KMS-11 (cell line): ENCODE measurements around the gene ATRN.

Source experiments
- H2AFZ ChIP-seq: fragments of 200-600 bp; sonication (generic); 2 replicates; pipeline ENCODE4 v1.6.1; 2016; ENCODE audit warnings: antibody characterized with exemption, mixed run types, low read depth
- H3K27ac ChIP-seq: fragments of 200-600 bp; sonication (generic); 2 replicates; pipeline ENCODE4 v1.6.1; 2016; ENCODE audit warnings: mild to moderate bottlenecking, mixed run types
- H3K27me3 ChIP-seq: fragments of 200-600 bp; sonication (generic); 2 replicates; pipeline ENCODE4 v1.6.1; 2017; ENCODE audit warnings: mild to moderate bottlenecking, low read depth, mixed run types, moderate library complexity; ENCODE audit not compliant: insufficient read depth
- H3K36me3 ChIP-seq: fragments of 200-600 bp; sonication (generic); 2 replicates; pipeline ENCODE4 v1.6.1; 2017; ENCODE audit warnings: mild to moderate bottlenecking, mixed run types; ENCODE audit not compliant: insufficient read depth
- H3K4me1 ChIP-seq: fragments of 200-600 bp; sonication (generic); 2 replicates; pipeline ENCODE4 v1.6.1; 2016; ENCODE audit warnings: mild to moderate bottlenecking, low read depth, mixed run types; ENCODE audit not compliant: poor library complexity, severe bottlenecking
- H3K4me2 ChIP-seq: fragments of 200-600 bp; sonication (generic); 2 replicates; pipeline ENCODE4 v1.7.0; 2016; ENCODE audit warnings: mild to moderate bottlenecking, mixed run types
- H3K4me3 ChIP-seq: fragments of 200-600 bp; sonication (generic); IDR thresholded peaks from 2 replicates; pipeline ENCODE4 v1.6.1; 2017; ENCODE audit warnings: low read depth, low read length, mixed read lengths; ENCODE audit not compliant: insufficient read depth
- H3K79me2 ChIP-seq: fragments of 200-600 bp; sonication (generic); 2 replicates; pipeline ENCODE4 v1.6.1; 2016; ENCODE audit warnings: low read depth, mixed run types; ENCODE audit not compliant: insufficient read depth
- H3K9ac ChIP-seq: fragments of 200-600 bp; sonication (generic); 2 replicates; pipeline ENCODE4 v1.6.1; 2016; ENCODE audit warnings: mild to moderate bottlenecking, mixed run types
- H4K20me1 ChIP-seq: fragments of 200-600 bp; sonication (generic); 2 replicates; pipeline ENCODE4 v1.6.1; 2016; ENCODE audit warnings: mild to moderate bottlenecking, mixed run types; ENCODE audit not compliant: insufficient read depth
- TF ChIP-seq, protein P1 (sequence below): fragments of 200-600 bp; sonication (generic); conservative IDR thresholded peaks from 2 replicates; pipeline ENCODE4 v1.6.1; 2017; ENCODE audit warnings: low read depth, mild to moderate bottlenecking, antibody characterized with exemption, low read length, moderate library complexity, mixed read lengths

Gene ATRN

GRCh38 chr20:3674995-3675900 is 204.4 kb downstream of the ATRN start:
- Histone ChIP-seq H2AFZ (no peak overlapping the region), H3K4me3 (no peak overlapping the region), H3K27me3 (peaks cover 14% of the 10 kb centered on the region)

GRCh38 chr20:3677733-3678132 is 206.9 kb downstream of the ATRN start:
- H3K4me3 ChIP-seq = no peak overlapping the region
- H3K4me2 ChIP-seq = no peak overlapping the region
- no peak overlapping the region for H3K9ac ChIP-seq
- no peak overlapping the region for H2AFZ ChIP-seq
- no peaks in the 10 kb centered on the region for H3K36me3 ChIP-seq
- peaks cover 14% of the 10 kb centered on the region for H3K27me3 ChIP-seq
- no peak overlapping the region for H3K27ac ChIP-seq
- H3K79me2 ChIP-seq = no peaks in the 10 kb centered on the region
- TF ChIP-seq, protein P1, sequence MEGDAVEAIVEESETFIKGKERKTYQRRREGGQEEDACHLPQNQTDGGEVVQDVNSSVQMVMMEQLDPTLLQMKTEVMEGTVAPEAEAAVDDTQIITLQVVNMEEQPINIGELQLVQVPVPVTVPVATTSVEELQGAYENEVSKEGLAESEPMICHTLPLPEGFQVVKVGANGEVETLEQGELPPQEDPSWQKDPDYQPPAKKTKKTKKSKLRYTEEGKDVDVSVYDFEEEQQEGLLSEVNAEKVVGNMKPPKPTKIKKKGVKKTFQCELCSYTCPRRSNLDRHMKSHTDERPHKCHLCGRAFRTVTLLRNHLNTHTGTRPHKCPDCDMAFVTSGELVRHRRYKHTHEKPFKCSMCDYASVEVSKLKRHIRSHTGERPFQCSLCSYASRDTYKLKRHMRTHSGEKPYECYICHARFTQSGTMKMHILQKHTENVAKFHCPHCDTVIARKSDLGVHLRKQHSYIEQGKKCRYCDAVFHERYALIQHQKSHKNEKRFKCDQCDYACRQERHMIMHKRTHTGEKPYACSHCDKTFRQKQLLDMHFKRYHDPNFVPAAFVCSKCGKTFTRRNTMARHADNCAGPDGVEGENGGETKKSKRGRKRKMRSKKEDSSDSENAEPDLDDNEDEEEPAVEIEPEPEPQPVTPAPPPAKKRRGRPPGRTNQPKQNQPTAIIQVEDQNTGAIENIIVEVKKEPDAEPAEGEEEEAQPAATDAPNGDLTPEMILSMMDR = no peak
- no peaks in the 10 kb centered on the region for H3K4me1 ChIP-seq
- no peaks in the 10 kb centered on the region for H4K20me1 ChIP-seq

More at GRCh38 chr20:3674995-3675900, 204.4 kb downstream of the ATRN start:
- Histone ChIP-seq H3K9ac (no peak overlapping the region), H4K20me1 (no peaks in the 10 kb centered on the region), H3K4me2 (no peak overlapping the region), H3K27ac (no peak overlapping the region), H3K4me1 (no peaks in the 10 kb centered on the region), H3K79me2 (no peaks in the 10 kb centered on the region), H3K36me3 (no peaks in the 10 kb centered on the region)
- TF ChIP-seq, protein P1 = no peak

GRCh38 chr20:3678198-3678597 is 207.4 kb downstream of the ATRN start:
- H3K36me3 ChIP-seq = no peaks in the 10 kb centered on the region
- H3K27ac ChIP-seq = no peak overlapping the region
- H2AFZ ChIP-seq = no peak overlapping the region
- no peak overlapping the region for H3K4me2 ChIP-seq
- H3K27me3 ChIP-seq = peaks cover 14% of the 10 kb centered on the region
- no peaks in the 10 kb centered on the region for H3K79me2 ChIP-seq
- no peaks in the 10 kb centered on the region for H4K20me1 ChIP-seq
- no peaks in the 10 kb centered on the region for H3K4me1 ChIP-seq
- no peak overlapping the region for H3K9ac ChIP-seq
- no peak overlapping the region for H3K4me3 ChIP-seq
- TF ChIP-seq, protein P1 = no peak

- no peak overlapping the region for H2AFZ ChIP-seq
- TF ChIP-seq, protein P1 = no peak
- no peaks in the 10 kb centered on the region for H3K79me2 ChIP-seq
- H4K20me1 ChIP-seq = no peaks in the 10 kb centered on the region
- H3K9ac ChIP-seq = no peak overlapping the region
- H3K36me3 ChIP-seq = no peaks in the 10 kb centered on the region
- H3K4me2 ChIP-seq = no peak overlapping the region
- no peak overlapping the region for H3K4me3 ChIP-seq
- no peaks in the 10 kb centered on the region for H3K4me1 ChIP-seq
- peaks cover 14% of the 10 kb centered on the region for H3K27me3 ChIP-seq
- no peak overlapping the region for H3K27ac ChIP-seq
Measured at GRCh38 chr20:3678856-3679720, 208.3 kb downstream of the ATRN start.
